ENCODE data around the gene CEP85. TPM values are rescaled to one million over a fixed set of nuclear protein-coding genes. Genes with fewer than 3 reads are reported as not detected.

Gene CEP85
- total and polyA plus RNA-seq, 10 of the 15 experiments (the other 5 are each of a cell fraction or from before 2014, with no cell fraction given) = 8.4 to 26.8 (median 21.5) TPM

- FAIRE-seq (peak; percentile 96), ATAC-seq (peak; percentile 100), DNase-seq (ENCODE audit: low read depth, low spot score) (peak; percentile 87)
- Histone ChIP-seq H3K27ac (ENCODE audit: control insufficient read depth, insufficient read depth) (peak within 1 kb of the TSS; percentile 94), H2AFZ (ENCODE audit: control insufficient read depth, low read depth, low read length) (peak within 1 kb of the TSS; percentile 94), H3K36me3 (ENCODE audit: control insufficient read depth in 2 of 2, insufficient read depth in 2 of 2, low read length in 1 of 2) (no peaks in the 10 kb centered on the region), H4K20me1 (ENCODE audit: control insufficient read depth, insufficient read depth) (no peaks in the 10 kb centered on the region), H3K9me3 (replicated peaks; ENCODE audit: control insufficient read depth, insufficient read depth, low read length) (no peaks in the 10 kb centered on the region), H3K4me3 (peak within 1 kb of the TSS; percentile 92), H3K9ac (ENCODE audit: control insufficient read depth, insufficient read depth, low read length) (peak within 1 kb of the TSS; percentile 76), H3K79me2 (ENCODE audit: control insufficient read depth, insufficient read depth, low read length) (peaks cover 4% of the 10 kb centered on the region), H3K4me1 (ENCODE audit: control insufficient read depth, insufficient read depth, low read length) (peaks cover 14% of the 10 kb centered on the region), H3K4me2 (ENCODE audit: control insufficient read depth, insufficient read depth) (peak within 1 kb of the TSS; percentile 98), H3K27me3 (replicated peaks in 1 of 2; ENCODE audit: control insufficient read depth in 2 of 2, insufficient read depth in 2 of 2, low read length in 1 of 2) (no peaks in the 10 kb centered on the region)
- ChIA-PET CTCF (interaction anchor here (0.6 to 4.8 kb wide), 6 partner anchors 11 to 137 kb away, joined by 3 to 34 read pairs (median 7); partner anchors contain the start of gene ZNF593), POLR2A (interaction anchor here (0.7 to 5.6 kb wide), 7 partner anchors 10 to 122 kb away, joined by 3 to 58 read pairs (median 5); partner anchors contain the start of gene CD52), RAD21 (ENCODE audit: unreplicated experiment) (interaction anchor here (0.7 to 3.9 kb wide), 6 partner anchors 9 to 25 kb away, joined by 3 to 27 read pairs (median 14); partner anchors contain the start of gene CD52), SMC1A (ENCODE audit: uncharacterized antibody, unreplicated experiment) (interaction anchor here (0.6 to 3.0 kb wide), 7 partner anchors 10 to 103 kb away, joined by 3 to 40 read pairs (median 5); partner anchors contain the start of gene CD52)
- BruUV-seq (replicated peaks) = TSS peak; percentile 96
- intact Hi-C loops (cut with micrococcal nuclease; ENCODE audit: unreplicated experiment) (no loop called here), in situ Hi-C loops (cut with MboI) (no loop called here)
- under 1% methylated on average over 47 of the region's 51 CpGs for WGBS (ENCODE audit: insufficient coverage, insufficient replicate concordance, low lambda C conversion rate, missing lambda C conversion rate)
- TF ChIP-seq RFX5 (IDR thresholded peaks at IDR 0.05; ENCODE audit: low read depth, low read length) (peak; percentile 84), ZNF207 (IDR thresholded peaks at IDR 0.05; ENCODE audit: borderline replicate concordance) (peak; percentile 49; the same call in 1 of the 2 replicates), LARP7 (IDR thresholded peaks at IDR 0.05) (peak; percentile 39), SPI1 (IDR thresholded peaks at IDR 0.05; ENCODE audit: borderline replicate concordance, insufficient read depth, low read depth, low read length) (no peak), KLF5 (IDR thresholded peaks at IDR 0.05; ENCODE audit: partially characterized antibody) (peak; percentile 75), NBN (IDR thresholded peaks at IDR 0.05) (peak; percentile 33; the same call in 1 of the 2 replicates), CHD2 (IDR thresholded peaks at IDR 0.05; ENCODE audit: borderline replicate concordance, low read depth, low read length) (peak; percentile 73; the same call in 1 of the 2 replicates), SMC3 (IDR thresholded peaks at IDR 0.05; ENCODE audit: borderline replicate concordance, low read length) (no peak), SIN3A (IDR thresholded peaks at IDR 0.05; ENCODE audit: low read depth, low read length) (peak; percentile 98), ZNF687 (IDR thresholded peaks at IDR 0.05) (peak; percentile 24; the same call in 1 of the 2 replicates), SIX5 (IDR thresholded peaks at IDR 0.05; ENCODE audit: low read depth, low read length, severe bottlenecking) (peak; percentile 35), BMI1 (IDR thresholded peaks at IDR 0.05; ENCODE audit: borderline replicate concordance) (peak; percentile 95), E2F4 (IDR thresholded peaks at IDR 0.05; ENCODE audit: low read depth, low read length) (peak; percentile 79), HCFC1 (IDR thresholded peaks at IDR 0.05; ENCODE audit: low read length) (peak; percentile 53), NKRF (conservative IDR thresholded peaks at IDR 0.05) (peak; percentile 98)
Measured at GRCh38 chr1:26306290-26307229, 72.6 kb downstream of the CEP85 start, which contains the start of gene UBXN11. TSS of gene UBXN11 (minus strand) at chr1:26306636. CDS start at chr1:26302883, 3,753 bp downstream.
